GM10266 (cell line): Measurements from ENCODE around the gene MMS19.

Experiments used
- DNase-seq: peaks from one replicate; pipeline ENCODE4 v3.0.0; 2012; ENCODE audit errors: extremely low spot score
- CTCF ChIP-seq: IDR thresholded peaks from 2 replicates; pipeline ENCODE4 v1.5.1; 2012; ENCODE audit warnings: mild to moderate bottlenecking, low read depth; ENCODE audit not compliant: control insufficient read depth, insufficient read depth; ENCODE audit errors: missing control alignments

Gene MMS19

GRCh38 chr10:97510686-97511085 lies 12.5 kb upstream of the MMS19 start:
- no peak for TF ChIP-seq CTCF

GRCh38 chr10:97509120-97509680 lies 11.0 kb upstream of the MMS19 start:
- no peak for DNase-seq
- no peak for TF ChIP-seq CTCF

More at GRCh38 chr10:97510686-97511085, 12.5 kb upstream of the MMS19 start:
- DNase-seq: no peak

GRCh38 chr10:97508342-97508741 lies 10.1 kb upstream of the MMS19 start:
- DNase-seq: no peak
- no peak for TF ChIP-seq CTCF

- DNase-seq: no peak
- TF ChIP-seq CTCF: no peak
Observed at GRCh38 chr10:97506199-97506991, 8.2 kb upstream of the MMS19 start.

- DNase-seq: no peak
- TF ChIP-seq CTCF: no peak
Observed at GRCh38 chr10:97505152-97505551, 6.9 kb upstream of the MMS19 start.

GRCh38 chr10:97503406-97503805 lies 5.2 kb upstream of the MMS19 start:
- no peak for TF ChIP-seq CTCF

GRCh38 chr10:97502916-97503315 lies 4.7 kb upstream of the MMS19 start:
- TF ChIP-seq CTCF: no peak
- DNase-seq: no peak

More at GRCh38 chr10:97503406-97503805, 5.2 kb upstream of the MMS19 start:
- DNase-seq: no peak
